ENCODE measurements around the gene TSHZ2.

Gene TSHZ2

DNA sequence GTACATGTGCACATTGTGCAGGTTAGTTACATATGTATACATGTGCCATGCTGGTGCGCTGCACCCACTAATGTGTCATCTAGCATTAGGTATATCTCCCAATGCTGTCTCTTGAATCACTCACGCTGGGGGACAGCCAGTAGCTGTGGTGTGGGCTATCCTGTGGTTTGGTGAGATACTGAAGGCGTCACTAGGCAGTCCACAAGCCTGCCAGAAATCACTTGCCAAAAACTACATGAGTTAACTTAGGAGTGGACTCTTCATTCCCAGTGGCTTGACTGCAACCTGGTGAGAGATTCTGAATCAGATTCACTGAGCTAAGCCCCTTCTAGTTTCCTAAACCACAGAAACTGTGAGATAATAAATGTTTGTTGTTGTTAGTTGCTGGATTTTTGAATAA is 191.3 kb downstream of the TSHZ2 start:
- peak; percentile 99 for DNase-seq (ENCODE audit: low read depth)

DNA sequence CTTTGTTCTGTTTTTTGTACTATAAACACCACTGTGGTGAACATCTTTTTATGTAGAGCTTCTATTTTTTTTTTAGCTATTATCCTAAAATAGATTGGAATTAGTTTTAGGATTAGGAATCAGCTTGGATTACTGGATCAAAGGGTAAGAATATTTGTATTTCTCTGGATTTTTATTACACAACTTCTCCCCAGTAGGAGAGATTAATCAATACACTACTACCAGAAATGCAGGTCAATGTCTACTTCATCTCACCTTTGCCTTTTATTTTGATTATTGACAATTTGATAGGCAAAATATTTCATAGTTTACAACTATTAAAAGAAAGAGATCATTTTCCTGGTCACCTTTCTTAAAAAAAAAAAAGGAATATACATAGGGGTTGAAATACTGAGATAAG is 191.9 kb downstream of the TSHZ2 start:
- no peak for DNase-seq (ENCODE audit: low read depth)

DNA sequence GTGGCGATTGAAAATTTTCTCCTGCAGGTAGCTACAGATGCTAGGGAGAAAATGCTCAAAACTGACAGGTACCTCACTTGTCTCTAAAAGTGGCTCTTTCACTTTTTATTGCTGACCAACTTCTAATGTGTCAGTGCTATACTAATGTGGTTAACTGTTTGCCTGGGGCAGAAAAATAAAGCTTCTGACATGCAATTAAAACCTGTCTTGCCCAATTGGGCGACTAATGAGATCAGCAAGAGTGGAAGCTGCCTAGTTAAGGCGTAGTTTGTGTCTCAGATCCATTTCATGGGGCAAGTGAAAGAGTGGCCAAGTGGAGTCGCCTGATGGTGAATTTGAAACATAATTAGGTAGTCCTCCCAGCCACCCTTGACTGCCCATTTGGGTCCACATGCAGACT is 193.3 kb downstream of the TSHZ2 start:
- DNase-seq (ENCODE audit: low read depth) = no peak

DNA sequence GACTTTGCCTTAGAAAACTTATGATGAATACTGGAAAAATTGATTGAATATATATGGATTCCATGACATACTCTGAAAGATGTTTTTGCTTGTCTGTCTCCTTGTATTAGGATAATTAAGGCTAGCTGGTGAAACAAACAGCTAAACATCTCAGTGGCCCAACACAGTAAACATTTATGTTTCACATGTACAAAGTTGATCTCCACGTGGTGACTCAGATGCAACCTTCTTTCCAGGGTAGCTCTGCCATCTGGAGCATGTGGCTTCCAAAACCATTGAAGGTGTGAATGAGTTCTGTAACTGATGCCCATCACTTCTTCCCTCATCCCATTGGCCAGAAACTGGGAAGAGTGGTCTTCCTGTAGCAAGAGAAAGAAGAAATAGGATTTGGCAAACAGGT is 196.3 kb downstream of the TSHZ2 start:
- DNase-seq (ENCODE audit: low read depth) = no peak

DNA sequence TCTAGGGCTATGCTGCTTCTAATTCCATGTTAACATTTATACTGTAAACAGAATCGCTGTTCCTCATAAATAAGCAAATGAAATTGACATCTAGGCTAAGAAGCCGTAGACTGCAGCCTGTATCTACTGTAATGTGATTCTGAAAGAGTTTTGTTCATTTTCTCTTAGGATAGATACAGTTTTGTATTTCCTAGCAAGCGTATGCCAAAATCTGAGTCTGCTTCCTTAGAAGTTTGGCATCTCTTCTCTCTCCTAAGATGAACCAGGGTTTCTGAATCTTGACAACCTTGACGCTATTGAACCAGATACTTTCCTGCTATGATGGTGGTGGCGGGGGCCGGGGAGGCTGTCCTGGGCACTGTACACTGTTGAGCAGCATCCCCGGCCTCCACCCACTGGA is 198.0 kb downstream of the TSHZ2 start:
- DNase-seq (ENCODE audit: low read depth) = no peak

DNA sequence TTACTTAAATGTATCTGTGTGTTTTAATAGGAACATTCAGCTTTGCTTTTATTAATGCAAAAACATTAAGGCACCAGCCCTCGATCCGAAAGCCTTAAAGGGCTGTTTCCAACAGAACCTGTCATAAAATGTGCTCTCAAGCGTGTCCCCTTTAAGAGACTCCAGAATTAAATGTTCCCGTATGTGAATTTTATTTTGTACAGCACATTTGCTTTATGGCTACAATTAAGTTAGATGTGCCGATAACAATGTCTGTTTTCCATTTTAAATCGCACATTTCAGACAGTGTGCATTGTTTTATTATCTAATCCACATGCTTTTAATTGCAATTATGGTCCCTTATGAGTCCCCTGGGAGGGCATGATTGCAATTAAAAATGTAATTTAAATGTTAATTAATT is 198.9 kb downstream of the TSHZ2 start:
- no peak for DNase-seq (ENCODE audit: low read depth)

DNA sequence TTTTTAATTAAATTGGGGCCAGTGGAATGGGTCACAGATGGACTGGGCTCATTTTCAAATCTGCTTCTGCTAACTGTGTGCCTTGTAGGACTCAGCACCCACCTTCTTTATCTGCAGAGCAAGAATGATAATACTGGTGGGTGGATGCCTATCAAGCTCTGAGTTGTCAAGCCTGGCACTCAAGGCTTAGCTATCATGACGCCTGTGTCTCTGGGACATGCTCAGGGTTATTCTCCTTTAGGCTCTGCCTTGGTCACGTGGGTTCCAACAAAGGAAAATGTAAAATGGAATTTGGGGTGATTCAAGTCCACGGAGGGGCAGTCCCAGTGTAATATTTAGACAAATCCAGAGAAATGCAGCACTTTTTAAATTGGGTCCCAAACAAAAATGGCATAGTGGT is 202.3 kb downstream of the TSHZ2 start:
- no peak for DNase-seq (ENCODE audit: low read depth)

DNA sequence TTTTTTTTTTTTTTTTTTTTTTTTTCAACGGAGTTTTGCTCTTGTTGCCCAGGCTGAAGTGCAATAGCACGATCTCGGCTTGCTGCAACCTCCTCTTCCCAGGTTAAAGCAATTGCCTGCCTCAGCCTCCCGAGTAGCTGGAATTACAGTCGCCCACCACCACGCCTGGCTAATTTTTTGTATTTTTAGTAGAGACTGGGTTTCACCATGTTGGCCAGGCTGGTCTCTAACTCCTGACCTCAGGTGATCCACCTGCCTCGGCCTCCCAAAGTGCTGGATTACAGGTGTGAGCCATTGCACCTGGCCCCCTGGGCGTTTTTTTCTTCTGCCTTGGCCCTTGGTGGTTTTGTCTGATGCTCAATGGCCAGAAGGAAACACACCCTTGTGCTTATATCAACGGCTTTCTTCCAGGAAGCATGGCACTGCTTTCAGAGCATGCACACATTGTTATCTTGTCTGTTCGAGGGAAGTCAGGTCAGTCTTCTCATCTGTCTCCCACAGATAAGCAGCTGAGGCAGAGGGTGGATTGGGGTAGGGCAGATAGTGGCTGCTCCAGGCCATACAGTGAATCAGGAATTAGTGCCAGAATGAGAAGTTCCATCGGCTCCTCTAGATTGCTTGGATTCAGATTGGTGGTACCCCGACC is 203.1 kb downstream of the TSHZ2 start:
- DNase-seq (ENCODE audit: low read depth) = no peak

DNA sequence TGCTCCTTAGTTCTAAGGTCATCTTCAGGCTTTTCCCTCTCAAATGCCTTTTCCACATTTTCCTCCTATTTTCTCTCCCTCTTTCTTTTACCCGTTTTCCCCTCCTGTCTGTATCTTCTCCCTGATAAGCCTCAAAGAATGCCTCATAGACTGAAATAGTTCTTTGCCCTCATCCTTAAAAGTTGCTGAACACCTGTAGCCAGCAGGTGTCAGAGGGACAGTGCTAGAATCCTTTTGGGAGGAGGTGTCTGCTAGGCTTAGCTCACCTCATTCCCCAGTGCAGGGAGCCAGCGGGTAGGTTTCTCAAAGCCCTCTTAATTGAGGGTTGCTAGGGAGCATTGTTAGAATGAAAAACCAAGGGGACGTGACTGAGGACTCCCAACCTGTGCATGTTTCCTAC is 204.0 kb downstream of the TSHZ2 start:
- DNase-seq (ENCODE audit: low read depth) = no peak

DNA sequence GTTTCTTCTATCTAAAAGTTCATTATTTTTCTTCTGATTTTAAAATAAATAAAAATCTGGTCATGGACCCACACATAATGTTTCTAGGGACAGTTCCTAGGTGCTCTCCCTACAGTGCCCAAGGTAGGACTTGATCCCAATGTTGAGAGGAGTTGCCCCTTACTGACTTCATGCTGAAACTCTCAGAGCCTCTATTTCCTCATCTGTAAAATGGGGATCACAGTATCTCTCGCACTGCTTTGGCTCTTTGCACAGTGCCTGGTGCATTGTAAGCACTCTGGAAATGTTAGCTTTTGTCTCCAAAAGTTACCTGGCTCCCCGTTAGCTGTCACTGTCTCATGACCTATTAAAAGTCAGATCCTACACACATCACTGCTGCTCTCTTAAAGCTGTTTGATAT is 205.5 kb downstream of the TSHZ2 start:
- DNase-seq (ENCODE audit: low read depth) = no peak

DNA sequence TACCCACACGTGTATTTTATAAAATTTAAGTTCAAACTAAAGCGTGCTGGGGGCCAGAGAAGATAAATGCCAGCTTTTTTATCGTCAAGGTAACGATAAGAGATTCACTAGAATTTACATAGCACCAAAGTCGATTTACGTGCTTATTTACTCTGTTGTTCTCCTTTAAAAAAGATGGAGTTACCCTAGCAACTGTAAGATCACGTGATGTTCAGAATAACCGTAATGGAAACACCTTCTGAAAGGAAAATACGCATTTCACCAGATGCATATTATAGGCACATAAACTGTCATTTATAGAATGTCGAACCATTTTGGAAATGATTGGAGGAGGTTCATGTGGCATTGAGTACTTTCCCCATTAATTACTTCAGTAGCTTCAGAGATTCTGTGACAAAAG is 207.6 kb downstream of the TSHZ2 start:
- no peak for DNase-seq (ENCODE audit: low read depth)

DNA sequence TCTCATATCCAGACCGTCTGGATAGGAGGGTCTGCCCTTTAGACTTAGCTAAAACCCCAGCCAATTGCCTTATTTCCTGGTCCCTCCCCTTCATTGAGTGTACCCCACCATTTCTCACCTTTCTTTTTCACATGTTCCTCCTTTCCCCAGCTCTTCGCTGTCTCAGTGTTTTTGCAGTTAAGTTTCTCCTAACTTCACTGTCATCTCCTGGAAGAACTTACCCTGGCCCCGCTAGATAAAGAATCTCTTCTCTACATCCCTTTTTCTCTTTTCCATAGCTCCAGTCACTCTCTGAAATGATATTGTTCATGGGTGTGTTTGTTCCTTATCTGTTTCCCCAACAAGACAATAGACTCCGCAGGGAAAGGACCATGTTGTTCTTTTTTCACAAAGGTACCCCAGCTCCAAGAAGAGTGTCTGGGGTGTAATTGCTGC is 208.8 kb downstream of the TSHZ2 start:
- no peak for DNase-seq (ENCODE audit: low read depth)

DNA sequence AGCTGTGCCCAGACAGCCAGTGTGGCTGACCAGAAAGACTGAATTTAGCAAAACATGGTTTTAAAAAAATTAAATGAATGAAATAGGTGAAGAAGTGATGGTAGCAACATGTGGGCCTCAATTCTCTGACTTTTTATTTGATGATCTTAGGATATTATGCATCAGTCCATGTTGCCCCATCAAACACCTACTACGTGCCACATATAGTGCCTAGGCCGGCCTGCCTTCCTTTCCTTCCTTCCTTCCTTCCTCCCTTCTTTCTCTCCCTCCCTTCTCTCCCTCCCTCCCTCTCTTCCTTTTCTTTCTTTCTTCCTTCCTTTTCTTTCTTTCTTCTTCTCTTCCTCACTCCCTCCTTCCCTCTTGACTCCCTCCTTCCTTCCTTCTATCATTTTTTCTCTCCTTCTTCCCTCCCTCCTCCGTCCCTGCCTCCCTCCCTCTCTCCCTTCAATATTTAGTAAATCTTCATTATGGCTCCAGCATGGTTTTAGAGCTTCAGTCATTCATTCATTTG is 209.8 kb downstream of the TSHZ2 start:
- DNase-seq (ENCODE audit: low read depth) = no peak

DNA sequence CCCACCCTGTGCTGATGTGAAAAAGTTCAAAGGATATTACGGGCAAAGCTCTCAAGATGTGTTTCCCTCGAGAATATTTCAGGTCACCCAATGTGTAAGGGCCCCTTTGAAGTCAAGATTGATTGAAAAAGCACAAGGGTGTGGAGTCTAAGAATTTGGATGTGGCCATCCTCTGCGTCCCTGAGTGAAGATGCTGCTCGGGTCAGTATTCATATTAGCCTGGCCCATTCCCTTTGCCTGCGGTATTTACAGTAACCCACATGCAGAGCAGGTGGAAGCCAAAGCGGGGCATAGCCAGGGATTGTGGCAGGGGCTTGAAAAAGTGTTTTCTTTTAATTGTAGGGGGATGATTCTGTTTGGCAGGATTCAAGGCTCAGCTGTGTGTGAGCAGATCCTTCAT is 211.0 kb downstream of the TSHZ2 start:
- no peak for DNase-seq (ENCODE audit: low read depth)

DNA sequence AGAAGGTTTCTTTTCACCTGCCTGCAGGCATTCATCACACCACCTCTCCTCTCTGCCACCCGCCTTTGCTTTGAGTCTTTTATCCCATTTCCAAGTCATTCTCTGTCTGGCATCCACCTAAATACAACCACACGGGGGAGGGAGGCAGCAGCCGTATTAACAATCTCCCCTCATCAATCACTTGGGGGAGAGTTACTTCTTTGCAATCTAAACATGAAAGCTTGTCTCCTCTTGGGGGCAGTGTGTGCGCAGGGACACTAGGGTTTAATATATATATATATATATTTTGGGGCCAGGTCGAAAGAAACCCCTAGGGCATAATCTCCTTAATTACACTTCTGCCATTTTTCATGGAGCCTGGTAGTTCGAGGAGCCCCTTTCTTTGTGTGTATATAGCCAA is 214.5 kb downstream of the TSHZ2 start:
- no peak for DNase-seq (ENCODE audit: low read depth)

DNA sequence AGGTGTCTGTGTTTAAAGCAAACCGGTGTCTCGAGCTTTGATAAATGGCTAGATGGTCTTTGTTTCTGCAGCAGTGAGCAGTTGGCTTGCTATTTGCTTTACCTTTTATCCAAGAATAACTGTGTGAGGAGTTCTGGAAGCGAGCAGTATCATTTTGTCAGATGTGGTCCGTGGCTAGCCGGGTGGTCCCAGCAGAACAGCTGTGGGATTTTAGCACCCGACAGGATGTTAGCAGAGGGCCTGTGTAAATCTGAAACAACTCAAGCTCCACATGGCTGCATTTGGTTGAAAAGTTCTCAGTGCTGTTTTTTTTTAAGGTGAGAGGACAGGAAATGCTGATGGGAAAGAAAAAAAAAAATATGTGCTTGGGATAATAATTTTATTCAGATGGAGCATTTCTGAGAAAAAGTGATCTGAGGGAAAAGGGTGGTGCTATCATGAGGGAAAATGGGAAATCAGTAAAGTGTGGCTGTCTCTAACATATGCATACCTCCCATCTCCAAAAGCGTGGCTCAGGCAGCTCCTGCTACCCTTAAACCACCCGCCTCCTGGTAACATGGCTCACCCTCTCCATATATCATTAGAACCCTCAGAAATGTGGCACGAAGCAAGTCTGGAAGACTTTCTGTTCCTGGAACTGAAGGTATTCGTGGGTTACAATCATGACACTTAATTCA is 215.4 kb downstream of the TSHZ2 start:
- DNase-seq (ENCODE audit: low read depth) = no peak

DNA sequence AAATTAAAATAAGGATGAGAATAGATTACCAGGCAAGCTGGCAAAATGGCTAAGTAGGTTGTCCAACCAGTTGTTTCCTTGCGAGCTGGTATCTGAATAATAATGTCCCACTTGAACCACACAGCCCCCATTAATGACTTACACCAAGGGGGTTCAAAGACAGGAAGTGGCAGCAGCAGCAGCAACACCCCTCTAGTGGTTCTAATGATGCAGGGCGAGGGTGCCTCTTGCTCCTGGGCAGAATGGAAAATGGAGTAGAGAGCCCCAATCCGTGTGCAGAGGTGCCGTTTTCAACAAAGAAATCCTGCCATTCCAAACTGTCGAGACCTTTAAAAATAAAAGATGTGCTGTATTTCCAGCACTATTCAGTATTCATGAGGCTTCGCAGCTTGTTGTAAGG is 218.1 kb downstream of the TSHZ2 start:
- no peak for DNase-seq (ENCODE audit: low read depth)

DNA sequence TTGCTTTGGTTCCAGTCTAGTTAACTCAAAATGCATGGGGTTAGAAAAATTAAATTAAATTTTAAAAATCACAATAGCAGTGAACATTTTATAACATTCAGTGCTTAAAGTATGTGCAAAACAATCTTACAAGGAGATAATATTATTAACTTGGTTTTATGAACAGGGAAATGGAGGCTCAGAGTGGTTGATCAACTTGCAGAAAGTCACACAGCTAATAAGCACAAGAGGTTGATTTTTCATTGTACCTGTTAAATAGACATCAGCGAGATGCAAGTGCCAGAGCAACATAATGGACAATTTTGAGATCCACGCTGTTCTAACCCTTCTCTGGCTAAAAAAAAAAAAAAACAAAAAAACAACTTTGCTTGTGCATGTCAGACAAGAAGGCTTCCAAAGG is 219.8 kb downstream of the TSHZ2 start:
- DNase-seq (ENCODE audit: low read depth) = no peak

DNA sequence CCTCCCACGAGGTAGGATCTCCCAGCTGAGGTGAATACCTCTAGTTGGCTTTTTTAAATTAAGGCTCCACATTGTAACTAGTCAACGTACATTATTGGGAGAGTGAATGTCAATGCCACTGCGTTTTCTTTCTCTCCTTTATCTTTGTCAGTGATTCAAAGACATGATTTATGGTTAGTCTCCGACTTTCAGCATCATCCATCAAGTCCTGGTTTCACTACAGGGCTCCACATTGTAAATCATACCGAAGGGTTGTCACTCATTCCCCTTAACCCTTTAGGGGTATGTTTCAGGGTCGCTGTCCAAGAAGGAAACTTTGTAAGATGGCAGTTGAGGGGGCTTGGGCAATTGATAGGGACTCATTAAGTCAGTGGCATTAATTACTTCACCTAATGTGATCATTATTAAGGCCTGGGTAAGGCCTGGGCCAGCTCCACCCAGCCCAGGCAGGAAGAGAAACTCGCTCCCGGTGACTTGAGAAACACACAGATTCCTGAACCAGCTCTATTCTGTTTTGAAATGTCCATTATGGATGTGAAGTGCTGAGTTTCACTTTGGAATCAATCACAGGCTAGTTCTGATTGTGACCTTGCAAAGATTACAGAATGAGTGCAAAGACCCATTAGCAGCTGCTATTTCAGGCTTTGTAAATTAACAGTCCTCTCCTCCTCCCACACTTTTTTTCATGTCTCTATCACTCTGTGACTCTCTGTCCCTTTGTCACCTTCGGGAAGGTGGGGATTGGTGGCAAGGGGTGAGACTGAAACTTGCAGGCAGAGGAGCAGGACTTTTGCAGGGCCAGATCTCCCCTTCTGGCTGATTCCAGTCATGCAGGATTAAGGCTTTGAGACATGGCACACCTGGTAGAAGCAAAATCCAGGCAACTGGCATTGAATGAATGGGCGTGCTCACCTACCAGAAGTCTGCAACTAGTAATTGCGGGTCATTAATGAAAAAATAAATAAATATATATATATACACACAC is 222.4 kb downstream of the TSHZ2 start:
- DNase-seq (ENCODE audit: low read depth) = no peak

DNA sequence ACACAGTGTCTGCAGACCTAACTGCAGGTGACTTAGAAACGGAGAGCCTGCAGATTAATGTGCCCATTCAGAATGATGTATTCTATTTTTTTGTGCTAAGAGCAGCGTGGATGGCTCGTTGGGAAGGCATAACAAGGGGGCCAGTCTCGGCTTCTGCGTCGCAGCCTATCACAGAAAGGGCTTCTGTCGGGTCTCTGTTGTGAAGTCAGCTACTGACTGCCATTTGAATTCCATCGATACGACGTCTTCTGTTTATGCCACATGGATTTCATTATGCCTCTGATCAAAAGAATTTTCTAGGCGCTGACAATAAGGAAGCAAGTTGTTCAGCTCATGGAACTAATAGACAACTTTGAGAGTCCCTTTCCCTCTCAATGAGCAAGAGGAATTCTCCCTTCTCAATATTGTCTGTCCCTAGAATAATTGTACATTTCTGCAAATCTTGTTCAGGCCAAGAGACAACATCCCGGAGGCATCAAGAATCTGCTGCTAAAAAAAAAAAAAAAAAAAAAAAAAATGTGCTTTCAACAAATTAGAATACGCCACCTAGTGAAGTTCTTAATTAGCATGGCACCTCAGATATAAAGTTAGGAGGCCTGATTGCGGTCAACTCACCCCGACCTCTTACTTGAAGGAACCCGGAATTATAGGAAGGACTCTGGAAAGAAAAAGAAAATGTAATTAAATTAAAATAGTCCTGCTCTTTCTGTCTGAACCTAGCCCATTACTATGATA is 223.9 kb downstream of the TSHZ2 start:
- DNase-seq (ENCODE audit: low read depth) = no peak

DNA sequence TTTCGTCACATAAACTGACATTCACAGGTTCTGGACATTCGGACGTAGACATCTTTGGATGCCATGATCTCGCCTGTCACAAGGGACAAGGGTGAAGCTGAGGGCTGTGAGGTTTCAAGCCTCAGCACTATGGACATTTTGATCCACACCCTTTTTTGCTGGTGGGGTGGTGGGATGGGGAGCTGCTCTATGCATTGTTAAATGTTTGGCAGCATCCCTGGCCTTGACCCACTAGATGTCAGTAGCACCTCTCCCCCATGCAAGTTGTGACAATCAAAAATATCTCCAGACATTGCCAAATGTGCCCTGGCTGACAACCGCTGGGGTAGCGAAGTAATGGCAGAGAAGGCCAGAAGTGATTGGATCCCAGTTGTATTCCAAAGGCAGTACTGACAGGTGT is 229.4 kb downstream of the TSHZ2 start:
- no peak for DNase-seq (ENCODE audit: low read depth)

DNA sequence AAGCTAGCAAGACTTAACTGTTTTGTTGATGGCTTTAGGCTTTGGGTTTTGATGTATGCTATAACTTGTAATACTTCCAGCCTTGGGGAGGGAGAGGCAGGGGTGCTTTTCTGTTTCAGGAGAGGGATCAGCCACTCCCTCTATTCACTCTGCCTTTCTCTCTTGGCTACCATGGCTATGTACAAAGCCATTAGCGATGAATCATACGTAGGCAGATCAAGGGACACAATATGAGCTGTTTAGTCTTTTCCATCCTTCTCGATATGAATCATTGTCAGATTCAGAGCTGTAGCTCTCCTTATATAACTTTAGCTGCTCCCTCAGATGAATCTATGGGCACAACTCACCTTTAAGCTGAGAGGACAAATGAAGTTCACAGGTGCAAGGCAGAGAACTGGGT is 230.6 kb downstream of the TSHZ2 start:
- DNase-seq (ENCODE audit: low read depth) = peak; percentile 36
